Activated naive CD8-positive, alpha-beta T cell (primary cell): Measurements from ENCODE around the gene CBX5.
"Not testable (repeated sequence)": the region's sequence is repeated elsewhere in the genome, so short reads cannot be mapped to it uniquely, and the experiment has no call there.

Experiments used
- H3K27ac Mint-ChIP-seq: one replicate; pipeline ENCODE4 v1.8.0; 2021; ENCODE audit warnings: mixed read lengths
- H3K27me3 Mint-ChIP-seq: one replicate; pipeline ENCODE4 v1.8.0; 2021; ENCODE audit warnings: mixed read lengths
- H3K36me3 Mint-ChIP-seq: one replicate; pipeline ENCODE4 v1.8.0; 2021; ENCODE audit warnings: mixed read lengths
- H3K4me1 Mint-ChIP-seq: one replicate; pipeline ENCODE4 v1.8.0; 2021; ENCODE audit warnings: low read depth, mixed read lengths
- H3K4me3 Mint-ChIP-seq: one replicate; pipeline ENCODE4 v1.8.0; 2021; ENCODE audit warnings: mild to moderate bottlenecking, mixed read lengths
- H3K9me3 Mint-ChIP-seq: one replicate; pipeline ENCODE4 v1.8.0; 2021; ENCODE audit warnings: low read depth, mixed read lengths

Gene CBX5

DNA sequence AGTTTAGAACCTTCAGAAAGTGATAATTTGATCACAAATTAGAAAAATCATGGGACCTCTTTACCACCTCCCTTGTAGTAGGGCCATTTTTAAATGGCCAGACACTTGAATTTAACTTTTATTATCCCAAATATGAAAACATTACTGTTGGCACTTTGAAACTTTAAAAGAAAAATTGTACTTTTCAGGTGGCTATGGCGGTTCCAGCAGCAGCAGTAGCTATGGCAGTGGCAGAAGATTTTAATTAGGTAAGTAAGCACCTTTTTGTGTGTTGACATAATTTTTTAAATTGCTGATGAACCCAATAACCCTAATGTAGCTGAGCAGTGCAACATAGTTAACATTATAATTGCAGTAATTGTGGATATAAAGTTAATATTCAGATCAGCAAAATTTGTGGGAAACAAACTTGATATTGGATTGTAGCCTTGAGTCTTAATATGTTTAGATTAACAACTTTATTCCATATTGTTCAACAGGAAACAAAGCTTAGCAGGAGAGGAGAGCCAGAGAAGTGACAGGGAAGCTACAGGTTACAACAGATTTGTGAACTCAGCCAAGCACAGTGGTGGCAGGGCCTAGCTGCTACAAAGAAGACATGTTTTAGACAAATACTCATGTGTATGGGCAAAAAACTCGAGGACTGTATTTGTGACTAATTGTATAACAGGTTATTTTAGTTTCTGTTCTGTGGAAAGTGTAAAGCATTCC, 4.3 kb upstream of the CBX5 start:
- Mint-ChIP-seq H3K36me3 (peaks cover 50% of the 10 kb centered on the region), H3K4me1 (peaks cover 41% of the 10 kb centered on the region)
- H3K4me3 Mint-ChIP-seq, H3K27ac Mint-ChIP-seq, H3K9me3 Mint-ChIP-seq, H3K27me3 Mint-ChIP-seq: not testable (repeated sequence)

DNA sequence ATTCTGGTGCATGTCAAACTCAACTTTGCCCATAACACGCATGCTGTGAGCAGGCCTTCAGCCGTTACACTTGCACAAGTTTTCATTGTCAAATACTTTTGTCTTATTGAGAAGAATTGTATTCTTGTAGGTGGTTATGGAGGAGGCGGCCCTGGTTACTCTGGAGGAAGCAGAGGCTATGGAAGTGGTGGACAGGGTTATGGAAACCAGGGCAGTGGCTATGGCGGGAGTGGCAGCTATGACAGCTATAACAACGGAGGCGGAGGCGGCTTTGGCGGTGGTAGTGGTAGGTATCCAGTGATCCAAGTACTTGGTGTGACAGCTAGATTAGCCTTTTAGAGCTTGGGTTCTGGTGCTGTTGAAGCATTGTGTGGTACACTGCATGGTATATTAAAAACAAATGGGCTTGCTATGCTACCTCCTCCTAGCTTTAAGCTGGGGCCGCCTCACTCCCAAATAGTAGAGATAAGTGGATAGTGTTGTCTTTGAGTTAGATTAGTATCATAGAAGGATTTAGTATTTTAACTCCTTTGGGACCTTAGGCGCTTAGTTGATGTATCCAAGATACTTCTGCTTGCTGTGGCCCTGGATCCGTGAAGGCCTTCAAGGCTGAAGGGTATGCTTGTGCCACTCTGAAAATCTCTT, 3.1 kb upstream of the CBX5 start:
- Mint-ChIP-seq H3K4me3 (no peak overlapping the region), H3K27ac (no peak overlapping the region), H3K4me1 (peaks cover 45% of the 10 kb centered on the region), H3K27me3 (no peaks in the 10 kb centered on the region), H3K36me3 (peaks cover 50% of the 10 kb centered on the region), H3K9me3 (no peaks in the 10 kb centered on the region)

DNA sequence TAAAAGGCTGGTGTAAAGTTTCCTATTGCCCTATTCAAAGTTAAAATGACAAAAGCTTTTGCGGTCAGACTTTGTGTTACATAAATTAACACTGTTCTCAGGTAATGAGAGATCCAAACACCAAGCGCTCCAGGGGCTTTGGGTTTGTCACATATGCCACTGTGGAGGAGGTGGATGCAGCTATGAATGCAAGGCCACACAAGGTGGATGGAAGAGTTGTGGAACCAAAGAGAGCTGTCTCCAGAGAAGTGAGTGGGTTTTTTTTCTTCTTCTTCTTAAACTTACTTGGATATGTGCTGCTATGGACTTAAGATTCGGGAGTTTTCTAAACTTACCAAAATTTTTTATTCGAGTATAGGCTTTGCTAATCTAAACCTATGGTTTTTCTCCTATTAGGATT, 1.8 kb upstream of the CBX5 start:
- not testable (repeated sequence) for H3K27ac Mint-ChIP-seq, H3K9me3 Mint-ChIP-seq, H3K4me3 Mint-ChIP-seq, H3K27me3 Mint-ChIP-seq
- Mint-ChIP-seq H3K36me3 (peaks cover 48% of the 10 kb centered on the region), H3K4me1 (peaks cover 52% of the 10 kb centered on the region)

DNA sequence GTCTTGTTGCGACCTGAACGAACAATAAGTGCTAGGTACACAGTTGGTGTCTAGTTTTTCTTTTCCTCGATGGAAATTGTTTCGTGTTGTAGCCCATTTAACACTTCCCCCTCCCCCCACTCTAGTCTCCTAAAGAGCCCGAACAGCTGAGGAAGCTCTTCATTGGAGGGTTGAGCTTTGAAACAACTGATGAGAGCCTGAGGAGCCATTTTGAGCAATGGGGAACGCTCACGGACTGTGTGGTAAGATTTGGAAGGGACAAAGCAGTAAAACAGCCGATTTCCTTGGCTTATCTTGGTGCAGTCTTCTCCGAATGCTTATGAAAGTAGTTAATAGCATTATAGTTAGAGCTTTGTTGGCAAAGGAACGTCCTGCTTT, 1.3 kb upstream of the CBX5 start:
- not testable (repeated sequence) for H3K27ac Mint-ChIP-seq, H3K27me3 Mint-ChIP-seq, H3K4me3 Mint-ChIP-seq, H3K9me3 Mint-ChIP-seq
- H3K4me1 Mint-ChIP-seq, result peaks cover 53% of the 10 kb centered on the region
- peaks cover 47% of the 10 kb centered on the region for H3K36me3 Mint-ChIP-seq

DNA sequence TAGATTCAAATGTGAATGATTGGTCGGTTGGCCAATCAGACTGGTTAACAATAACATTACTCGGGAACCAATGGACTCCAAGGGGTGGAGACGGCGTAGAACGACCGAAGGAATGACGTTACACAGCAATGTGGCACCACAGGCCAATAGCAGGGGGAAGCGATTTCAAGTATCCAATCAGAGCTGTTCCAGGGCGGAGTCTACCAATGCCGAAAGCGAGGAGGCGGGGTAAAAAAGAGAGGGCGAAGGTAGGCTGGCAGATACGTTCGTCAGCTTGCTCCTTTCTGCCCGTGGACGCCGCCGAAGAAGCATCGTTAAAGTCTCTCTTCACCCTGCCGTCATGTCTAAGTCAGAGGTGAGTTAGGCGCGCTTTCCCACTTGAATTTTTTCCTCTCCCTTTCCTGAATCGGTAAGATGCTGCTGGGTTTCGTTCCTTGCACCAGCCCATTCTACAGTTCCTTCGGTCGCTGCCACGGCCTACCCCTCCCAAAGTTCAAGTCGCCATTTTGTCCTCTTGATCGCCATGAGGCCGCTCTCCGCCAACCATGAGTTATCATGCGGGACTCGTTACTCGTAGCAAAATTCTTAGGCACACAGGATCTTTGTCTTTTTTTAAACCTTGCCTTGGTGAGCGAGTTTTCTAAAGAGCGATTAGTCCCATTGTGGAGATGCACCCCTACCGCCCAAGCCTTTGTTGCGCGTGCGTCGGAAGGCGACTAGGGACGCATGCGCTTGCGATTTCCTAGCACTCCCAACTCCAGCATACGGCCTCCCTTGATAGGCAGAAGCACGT, 742 bp upstream of the CBX5 start, which contains the start of gene HNRNPA1:
TSS of gene HNRNPA1 (plus strand) at position 259 of the 793 bp plus-strand sequence. CDS start at position 341, 82 bp downstream.
- Mint-ChIP-seq H3K27me3 (no peaks in the 10 kb centered on the region), H3K9me3 (no peaks in the 10 kb centered on the region), H3K4me1 (peaks cover 54% of the 10 kb centered on the region)

DNA sequence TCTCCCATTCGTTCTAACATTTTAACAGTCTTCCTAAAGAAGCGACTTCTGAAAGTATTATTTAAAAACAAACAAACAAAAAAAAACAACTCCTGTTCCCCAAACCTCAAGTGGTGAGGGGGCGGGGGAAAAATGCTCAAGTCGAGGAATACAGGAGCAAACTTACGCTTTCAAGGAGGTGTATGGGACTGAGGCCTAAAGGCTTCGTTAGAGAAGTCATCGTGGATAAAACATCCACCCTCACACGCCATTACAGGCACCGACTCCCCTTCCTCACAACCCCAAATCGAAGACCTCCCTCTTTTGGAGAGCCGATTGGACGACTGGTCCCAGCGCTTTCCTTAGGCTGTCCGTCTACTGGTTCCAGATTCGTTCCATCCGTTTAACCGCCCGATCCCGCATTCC, 693 bp downstream of the CBX5 start:
- H3K4me1 Mint-ChIP-seq, result peaks cover 49% of the 10 kb centered on the region
- no peak overlapping the region for H3K27ac Mint-ChIP-seq
- H3K9me3 Mint-ChIP-seq, result no peaks in the 10 kb centered on the region
- H3K36me3 Mint-ChIP-seq, result peaks cover 33% of the 10 kb centered on the region
- H3K27me3 Mint-ChIP-seq, result no peaks in the 10 kb centered on the region
- H3K4me3 Mint-ChIP-seq, result no peak overlapping the region

More for the DNA sequence above, 742 bp upstream of the CBX5 start, which contains the start of gene HNRNPA1:
- Mint-ChIP-seq H3K4me3 (no peak within 1 kb of the TSS), H3K36me3 (peaks cover 44% of the 10 kb centered on the region), H3K27ac (no peak within 1 kb of the TSS)

DNA sequence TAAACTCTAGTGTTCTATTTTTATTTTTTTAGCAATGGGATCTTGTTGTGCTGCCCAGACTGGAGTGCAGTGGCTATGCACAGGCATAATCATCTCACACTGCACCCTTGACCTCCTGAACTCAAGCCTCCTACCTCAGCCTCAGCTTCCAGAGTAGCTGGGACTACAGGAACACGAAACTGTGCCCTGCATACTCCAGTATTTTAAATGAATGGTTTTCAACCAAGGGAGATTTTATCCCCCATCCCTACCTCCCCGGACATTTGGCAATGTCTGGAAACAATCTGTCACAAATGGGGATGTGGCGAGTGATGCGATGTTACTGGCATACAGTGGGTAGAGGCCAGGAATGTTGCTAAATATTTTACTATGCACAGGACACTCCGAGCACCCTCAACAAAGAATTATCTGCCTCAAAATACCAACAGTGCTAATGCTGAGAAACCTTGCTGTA, 2.1 kb downstream of the CBX5 start:
- Mint-ChIP-seq H3K9me3 (no peaks in the 10 kb centered on the region), H3K27ac (no peak overlapping the region), H3K4me1 (peaks cover 41% of the 10 kb centered on the region), H3K27me3 (no peaks in the 10 kb centered on the region), H3K4me3 (no peak overlapping the region), H3K36me3 (peaks cover 22% of the 10 kb centered on the region)

DNA sequence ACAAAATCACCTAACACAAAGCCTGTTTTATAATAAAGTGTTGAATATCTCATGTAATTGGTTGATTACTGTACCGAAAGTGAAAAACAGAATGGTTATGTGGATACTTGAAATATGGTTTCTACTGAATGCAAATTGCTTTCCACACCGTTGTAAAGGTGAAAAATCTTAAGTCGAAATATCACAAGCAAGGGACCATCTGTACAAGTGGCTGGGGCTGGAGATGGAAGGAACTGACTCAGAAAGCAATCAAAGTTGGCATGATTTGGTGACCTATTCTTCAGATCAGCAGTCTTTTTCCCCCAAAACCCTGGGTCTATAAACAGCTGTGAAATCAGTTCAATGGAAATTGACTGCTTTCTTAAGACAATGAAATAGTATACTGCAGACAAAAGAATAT, 3.6 kb downstream of the CBX5 start:
- peak overlapping the region; percentile 82 for H3K27ac Mint-ChIP-seq
- peaks cover 7% of the 10 kb centered on the region for H3K36me3 Mint-ChIP-seq
- no peaks in the 10 kb centered on the region for H3K9me3 Mint-ChIP-seq
- H3K27me3 Mint-ChIP-seq, result no peaks in the 10 kb centered on the region
- peak overlapping the region; percentile 67 for H3K4me3 Mint-ChIP-seq
- peaks cover 44% of the 10 kb centered on the region for H3K4me1 Mint-ChIP-seq

DNA sequence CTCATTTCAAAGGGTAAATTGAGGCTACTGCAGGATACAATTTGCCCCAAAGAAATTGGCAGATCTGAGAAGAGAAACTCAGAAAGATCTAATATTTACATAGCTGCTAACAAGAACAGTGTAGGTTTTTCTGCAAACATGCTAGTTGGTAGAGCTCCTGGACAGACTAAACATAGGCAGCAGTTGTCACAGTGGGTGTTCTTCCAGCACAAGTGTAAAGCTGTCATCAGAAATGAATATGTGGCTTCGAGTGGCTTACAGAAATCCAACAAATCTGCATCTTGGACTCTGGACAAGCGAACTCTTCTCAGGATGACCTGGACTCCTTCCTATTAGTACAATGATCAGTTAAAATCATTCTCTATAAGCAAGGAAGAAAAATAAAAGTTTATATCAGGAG, 5.9 kb downstream of the CBX5 start:
- H3K4me3 Mint-ChIP-seq, result no peak overlapping the region
- H3K36me3 Mint-ChIP-seq, result peaks cover 5% of the 10 kb centered on the region
- H3K9me3 Mint-ChIP-seq, result no peaks in the 10 kb centered on the region
- H3K27me3 Mint-ChIP-seq, result no peaks in the 10 kb centered on the region
- H3K27ac Mint-ChIP-seq, result peak overlapping the region; percentile 38
- H3K4me1 Mint-ChIP-seq, result peaks cover 51% of the 10 kb centered on the region

DNA sequence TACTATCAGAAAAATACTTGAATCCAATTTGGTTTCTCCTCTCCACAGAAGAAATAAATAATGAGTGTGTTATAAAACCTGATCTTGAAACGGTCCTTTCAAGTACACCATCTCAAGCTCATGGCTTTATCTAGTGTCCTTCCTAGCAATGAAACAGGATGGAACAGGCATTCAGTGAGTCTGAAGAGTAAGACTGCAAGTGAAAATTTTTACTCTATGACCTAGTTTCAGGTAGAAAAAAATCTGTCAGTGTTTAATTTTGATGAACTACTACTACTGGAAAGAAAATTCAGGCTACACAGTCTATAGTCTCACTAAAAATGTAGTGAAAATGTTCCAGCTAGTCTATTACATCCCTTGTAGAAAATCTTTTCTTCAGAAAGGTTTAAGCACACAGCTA, 7.7 kb downstream of the CBX5 start:
- Mint-ChIP-seq H3K4me3 (no peak overlapping the region), H3K36me3 (peaks cover 5% of the 10 kb centered on the region), H3K4me1 (peaks cover 44% of the 10 kb centered on the region), H3K9me3 (no peaks in the 10 kb centered on the region), H3K27ac (peak overlapping the region; percentile 38), H3K27me3 (no peaks in the 10 kb centered on the region)

DNA sequence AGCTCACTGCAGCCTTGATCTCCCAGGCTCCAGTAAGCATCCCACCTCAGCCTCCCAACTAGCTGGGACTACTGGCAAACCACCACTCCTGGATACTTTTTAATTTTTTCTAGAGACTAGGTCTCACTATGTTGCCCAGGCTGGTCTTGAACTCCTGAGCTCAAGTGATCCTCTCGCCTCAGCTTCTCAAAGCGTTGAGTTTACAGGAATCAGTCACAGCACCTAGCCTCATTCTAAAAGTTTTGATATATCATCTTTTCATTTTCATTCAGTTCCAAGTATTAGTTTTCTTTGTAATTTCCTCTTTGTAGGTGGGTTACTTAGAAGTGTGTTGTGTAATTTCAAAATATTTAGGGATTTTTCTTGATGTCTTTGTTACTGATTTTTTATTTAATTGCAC, 9.6 kb downstream of the CBX5 start:
- Mint-ChIP-seq H3K9me3 (no peaks in the 10 kb centered on the region), H3K36me3 (peaks cover 2% of the 10 kb centered on the region), H3K4me3 (no peak overlapping the region), H3K27me3 (no peaks in the 10 kb centered on the region), H3K4me1 (peaks cover 29% of the 10 kb centered on the region), H3K27ac (peak overlapping the region; percentile 46)

DNA sequence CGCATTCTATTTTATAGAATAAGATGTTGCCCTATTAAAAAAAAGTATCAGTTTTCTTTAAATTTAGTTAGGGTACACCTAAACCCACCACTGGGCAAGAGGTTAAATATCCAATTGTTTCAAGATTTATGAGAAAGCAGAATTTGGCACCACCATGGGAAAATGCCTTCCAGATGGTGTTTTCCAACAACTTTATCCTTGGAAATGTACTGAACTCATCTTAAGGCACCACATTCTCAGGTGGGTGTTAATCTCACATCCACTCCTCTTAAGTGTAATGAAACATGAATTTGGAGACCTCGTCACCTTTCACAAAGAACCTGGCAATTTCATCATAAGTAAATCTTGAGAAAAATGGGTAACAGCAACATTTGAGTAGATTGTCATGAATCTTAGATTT, 13.1 kb downstream of the CBX5 start:
- Mint-ChIP-seq H3K4me1 (peaks cover 14% of the 10 kb centered on the region), H3K27me3 (no peaks in the 10 kb centered on the region), H3K27ac (no peak overlapping the region), H3K4me3 (no peak overlapping the region), H3K36me3 (no peaks in the 10 kb centered on the region), H3K9me3 (no peaks in the 10 kb centered on the region)

DNA sequence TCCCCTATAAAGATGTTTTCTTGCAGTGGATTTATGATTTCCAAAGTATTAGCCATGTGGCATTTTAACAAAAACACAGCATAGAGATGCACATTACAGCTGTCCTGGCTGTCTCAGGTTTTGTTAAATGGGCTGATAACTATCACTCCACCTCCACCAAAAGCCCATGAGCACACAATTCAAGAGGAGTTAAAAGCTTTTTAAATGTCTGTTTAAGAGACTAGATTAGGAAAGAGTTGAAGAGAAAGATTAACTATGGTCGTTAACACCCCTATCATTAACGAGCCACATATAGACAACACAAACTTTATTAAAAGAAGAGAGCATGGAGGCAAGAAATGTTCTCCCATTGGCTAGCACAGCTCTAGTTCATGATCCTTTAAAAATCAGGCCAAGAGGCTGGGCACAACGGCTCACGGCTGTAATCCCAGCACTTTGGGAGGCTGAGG, 14.5 kb downstream of the CBX5 start:
- Mint-ChIP-seq H3K4me1 (peaks cover 13% of the 10 kb centered on the region), H3K36me3 (no peaks in the 10 kb centered on the region), H3K27me3 (no peaks in the 10 kb centered on the region), H3K27ac (peak overlapping the region; percentile 16), H3K4me3 (no peak overlapping the region), H3K9me3 (no peaks in the 10 kb centered on the region)

DNA sequence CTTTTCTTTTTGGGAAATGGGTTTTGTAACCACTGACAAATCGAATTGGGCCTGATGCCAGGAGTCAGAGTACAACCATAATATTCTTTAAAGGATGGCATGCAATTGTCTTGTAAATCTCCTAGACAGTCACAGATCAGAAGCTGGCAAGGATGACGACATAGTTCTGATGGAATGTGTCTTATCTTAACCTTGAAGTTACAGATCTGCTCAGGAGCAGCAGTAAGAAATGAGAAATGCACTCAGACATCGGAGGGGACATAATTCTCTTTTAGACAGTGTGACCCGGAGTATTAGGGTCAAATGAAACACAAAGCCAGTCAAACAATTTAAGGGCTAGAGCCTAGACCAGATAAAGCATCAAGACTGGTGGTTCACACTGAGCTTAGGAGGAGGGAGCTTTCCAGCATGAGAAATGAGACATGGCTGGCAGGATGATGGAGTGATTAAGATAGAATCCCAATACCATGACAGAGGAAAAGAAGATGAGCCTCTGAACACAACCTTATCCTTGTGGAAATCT, 17.5 kb downstream of the CBX5 start:
- no peaks in the 10 kb centered on the region for H3K9me3 Mint-ChIP-seq
- H3K36me3 Mint-ChIP-seq, result no peaks in the 10 kb centered on the region
- no peaks in the 10 kb centered on the region for H3K27me3 Mint-ChIP-seq
- peaks cover 31% of the 10 kb centered on the region for H3K4me1 Mint-ChIP-seq
- H3K4me3 Mint-ChIP-seq, result no peak overlapping the region
- H3K27ac Mint-ChIP-seq, result no peak overlapping the region
